ENCODE results near the gene TNRC6C.
"Not testable (repeated sequence)": the region's sequence is repeated elsewhere in the genome, so short reads cannot be mapped to it uniquely, and the experiment has no call there.

The TNRC6C gene

DNA sequence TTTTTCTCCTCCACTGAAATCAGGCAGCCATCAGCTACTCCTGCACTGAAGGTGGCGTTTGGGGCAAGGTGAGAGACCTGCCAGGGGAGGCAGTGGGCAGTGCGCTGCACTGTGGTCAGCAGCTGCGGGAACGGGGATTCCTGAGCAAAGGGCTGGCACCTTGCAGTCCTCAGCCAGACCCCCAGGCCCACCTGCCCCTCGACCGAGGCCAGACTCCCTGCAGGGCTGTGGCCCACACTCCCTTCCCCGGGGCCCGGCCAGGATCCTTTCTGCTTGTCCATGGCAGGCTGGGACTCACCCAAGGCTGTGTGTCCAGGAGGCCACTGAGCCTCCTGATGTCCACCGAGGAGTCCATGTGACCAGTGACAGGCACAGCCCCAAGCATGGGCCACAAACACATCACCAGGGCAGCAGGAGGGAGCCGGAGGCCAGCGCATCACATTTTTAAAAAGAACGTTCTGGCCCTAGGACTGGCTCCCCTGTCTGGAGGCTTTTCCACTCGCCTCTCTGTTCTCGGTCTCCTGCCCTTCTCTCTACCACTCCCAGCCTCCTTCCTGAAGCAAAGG lies 28.5 kb upstream of the TNRC6C start:
- DNase-seq (ENCODE audit: low read depth in 2 of 2, low spot score in 1 of 2): no peak

DNA sequence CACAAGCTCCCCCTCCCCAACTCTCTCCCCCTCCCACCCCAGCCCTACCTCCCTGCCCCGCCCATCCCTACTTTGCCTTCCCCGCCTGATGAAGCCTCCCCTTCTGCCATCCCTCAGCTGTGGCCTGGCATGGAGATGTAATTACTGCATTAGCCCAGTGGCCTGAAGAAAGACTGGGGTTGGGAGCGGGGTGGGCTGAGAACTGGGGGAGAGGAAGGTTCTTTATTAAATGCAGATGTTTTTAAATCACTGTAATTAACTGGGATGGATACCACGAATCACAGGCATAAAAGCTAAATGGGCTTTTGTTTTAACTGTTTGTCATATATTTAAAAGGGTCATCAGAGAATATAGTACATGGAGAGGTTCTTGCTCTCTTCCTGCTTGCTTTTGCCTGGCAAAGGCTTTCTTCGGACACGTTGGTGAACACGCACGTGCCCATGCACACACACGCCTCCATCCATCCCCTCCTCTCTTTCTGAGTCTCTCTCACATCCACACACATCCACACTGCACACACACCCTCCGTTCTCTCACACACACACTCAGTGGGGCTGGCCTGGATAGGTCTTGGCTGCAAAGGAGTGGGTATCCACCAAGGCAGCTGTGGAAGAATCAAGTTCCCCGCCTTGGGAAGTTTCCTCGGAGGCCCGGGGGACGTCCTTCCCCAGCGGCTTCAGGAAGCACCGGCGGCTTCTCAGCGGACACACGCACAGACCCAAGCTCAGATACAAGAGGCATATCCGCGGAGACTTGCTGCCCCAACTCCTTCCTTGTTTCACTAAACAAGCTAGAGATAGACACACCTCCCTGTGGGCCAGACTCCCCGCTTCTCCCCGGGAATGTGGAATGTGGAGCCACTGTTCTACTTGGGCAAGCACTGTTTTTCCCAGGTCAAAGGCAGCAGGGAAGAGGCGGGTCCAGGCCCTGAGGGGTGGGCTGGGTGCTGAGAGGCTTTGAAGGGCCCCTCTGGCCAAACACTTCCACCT lies 27.4 kb upstream of the TNRC6C start:
- DNase-seq (ENCODE audit: low read depth in 2 of 2, low spot score in 1 of 2): no peak

DNA sequence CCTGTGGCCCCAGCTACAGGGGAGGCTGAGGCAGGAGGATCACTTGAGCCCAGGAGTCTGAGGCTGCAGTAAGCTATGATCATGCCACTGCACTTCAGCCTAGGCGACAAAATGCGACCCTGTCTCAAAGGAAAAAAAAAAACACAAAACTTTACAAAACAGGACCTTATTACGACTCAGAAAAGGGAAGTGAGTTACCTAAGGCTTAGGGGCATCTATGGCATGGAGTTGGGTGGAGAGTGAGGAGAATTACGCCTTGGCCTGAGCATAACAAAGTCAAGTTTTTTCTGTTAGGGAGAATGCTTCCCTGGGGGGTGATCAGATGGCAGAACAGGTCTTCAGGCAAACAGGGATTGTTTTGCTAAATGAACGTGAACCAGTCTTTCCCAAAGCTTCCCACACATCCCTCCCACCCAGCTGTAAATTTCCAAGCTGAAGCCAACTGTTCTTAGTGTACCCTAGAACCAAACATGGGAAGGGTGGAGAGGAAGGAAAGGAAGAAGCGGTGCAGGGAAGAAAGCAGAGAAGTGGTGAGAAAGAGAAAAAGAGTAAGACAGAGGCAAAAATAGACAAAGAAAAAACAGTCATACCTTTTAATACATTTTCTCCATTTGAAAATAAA lies 24.6 kb upstream of the TNRC6C start:
- no peak for DNase-seq (ENCODE audit: low read depth in 2 of 2, low spot score in 1 of 2)

DNA sequence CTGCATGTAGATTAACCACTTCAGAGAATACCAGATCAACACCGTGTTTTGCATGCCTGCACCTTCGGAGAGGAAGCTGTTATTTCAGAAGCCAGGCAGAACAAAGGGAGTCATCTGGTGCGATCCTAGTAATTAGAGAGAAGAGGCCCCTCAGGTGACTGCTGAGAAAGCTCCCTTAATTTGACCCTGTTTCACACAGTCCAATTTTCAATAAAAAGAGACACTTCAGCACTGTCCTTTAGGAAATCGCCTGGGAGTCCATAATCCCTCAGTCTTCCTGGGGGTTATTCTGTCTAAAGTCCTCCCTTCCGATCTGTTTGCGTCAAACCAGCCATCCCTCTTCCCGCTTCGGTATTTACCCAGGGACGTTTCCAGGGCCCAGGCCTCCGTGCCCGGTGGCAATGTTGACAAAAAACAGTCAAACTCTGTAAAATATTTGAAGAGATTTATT lies 23.4 kb upstream of the TNRC6C start:
- no peak for DNase-seq (ENCODE audit: low read depth in 2 of 2, low spot score in 1 of 2)

DNA sequence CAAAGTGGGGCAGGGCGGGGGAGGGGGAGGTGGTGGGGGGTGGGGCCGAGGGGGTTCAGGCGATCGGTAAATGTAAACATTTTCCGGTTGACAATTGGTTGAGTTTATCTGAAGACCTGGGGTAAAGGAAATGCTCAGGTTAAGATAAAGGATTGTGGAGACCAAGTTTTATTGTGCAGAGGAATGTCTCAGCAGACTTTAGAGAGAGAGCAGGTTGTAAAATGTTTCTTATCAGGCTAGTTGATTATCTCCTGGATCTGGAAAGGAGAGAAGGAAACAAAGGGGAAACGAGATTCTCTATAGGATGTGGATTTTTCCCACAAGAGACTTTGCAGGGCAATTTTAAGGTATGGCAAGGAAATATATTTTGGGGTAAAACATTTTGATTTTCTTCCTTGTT lies 22.8 kb upstream of the TNRC6C start:
- not testable (repeated sequence) for DNase-seq (ENCODE audit: low read depth in 2 of 2, low spot score in 1 of 2)

DNA sequence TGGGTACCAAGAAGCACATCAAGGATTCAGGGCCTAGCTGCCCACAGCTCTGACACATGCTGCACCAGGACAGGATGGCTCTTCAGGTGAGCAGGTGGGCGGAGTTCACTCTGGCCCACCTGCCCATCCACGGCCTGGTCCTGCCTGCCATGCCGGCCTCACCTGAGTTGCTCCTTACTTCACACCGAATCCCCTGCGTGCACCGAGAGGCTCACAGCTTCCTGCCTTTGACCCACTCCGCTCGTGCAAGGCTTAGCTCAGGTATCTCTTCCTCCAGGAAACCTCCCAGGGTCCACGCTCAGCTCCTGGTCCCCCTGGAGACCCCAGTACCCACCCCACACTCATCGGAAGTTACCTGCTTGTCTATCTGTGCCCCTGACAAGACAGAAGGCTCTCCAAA lies 21.6 kb upstream of the TNRC6C start:
- no peak for DNase-seq (ENCODE audit: low read depth in 2 of 2, low spot score in 1 of 2)

- no peak for DNase-seq (ENCODE audit: low read depth in 2 of 2, low spot score in 1 of 2)
These were observed 17.5 kb upstream of the TNRC6C start for GRCh38 chr17:77941004-77941403.

DNA sequence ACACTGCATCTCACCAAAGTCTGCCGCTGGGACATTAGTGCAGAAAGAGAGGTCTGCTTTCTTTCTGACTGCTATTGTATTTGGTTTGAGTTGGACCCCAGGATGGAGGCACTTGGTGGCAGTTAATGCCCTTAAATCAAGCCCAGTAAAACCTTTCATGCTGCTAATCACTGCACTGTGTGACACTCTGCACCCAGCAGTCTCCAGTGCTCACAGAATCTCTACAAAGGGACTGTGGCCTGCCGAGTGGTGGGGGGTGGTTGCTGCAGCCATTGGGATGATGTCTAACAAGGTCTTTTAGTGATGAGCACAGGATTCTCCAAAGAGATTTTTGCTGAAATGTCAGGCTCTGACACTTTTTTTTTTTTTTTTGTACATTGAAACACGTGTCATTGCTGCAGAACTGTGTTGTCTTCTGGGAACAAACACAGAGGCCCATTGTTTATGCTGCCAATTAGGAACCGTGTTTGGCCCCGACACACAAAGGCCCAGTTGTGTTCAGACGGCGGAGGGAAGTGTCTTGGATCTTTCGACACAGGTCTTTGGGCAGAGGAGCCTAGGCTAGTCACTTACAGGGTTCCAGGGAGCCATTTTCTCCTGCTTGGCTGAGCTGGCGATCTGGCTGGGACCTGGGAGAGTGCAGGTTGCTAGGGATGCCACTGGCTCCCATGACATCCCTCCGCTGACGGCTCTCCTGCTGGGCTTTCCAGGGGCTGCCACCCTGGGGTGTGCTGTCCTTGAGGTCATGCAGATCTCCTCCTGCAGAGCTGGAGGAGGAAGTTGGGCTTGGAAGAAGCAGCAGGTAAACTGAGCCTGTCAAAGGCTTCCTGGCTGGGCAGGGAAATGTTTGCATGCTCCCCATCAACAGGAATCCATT lies 16.2 kb upstream of the TNRC6C start:
- DNase-seq (ENCODE audit: low read depth in 2 of 2, low spot score in 1 of 2): no peak

GRCh38 chr17:77943971-77944370 lies 14.5 kb upstream of the TNRC6C start:
- DNase-seq (ENCODE audit: low read depth in 2 of 2, low spot score in 1 of 2): no peak

- DNase-seq (ENCODE audit: low read depth in 2 of 2, low spot score in 1 of 2): no peak
These were observed 13.9 kb upstream of the TNRC6C start for GRCh38 chr17:77944390-77945222.

GRCh38 chr17:77946900-77947645 lies 11.4 kb upstream of the TNRC6C start:
- no peak for DNase-seq (ENCODE audit: low read depth in 2 of 2, low spot score in 1 of 2)

- no peak for DNase-seq (ENCODE audit: low read depth in 2 of 2, low spot score in 1 of 2)
These were observed 9.8 kb upstream of the TNRC6C start for GRCh38 chr17:77948690-77949114.

GRCh38 chr17:77951123-77951522 lies 7.4 kb upstream of the TNRC6C start:
- no peak for DNase-seq (ENCODE audit: low read depth in 2 of 2, low spot score in 1 of 2)

GRCh38 chr17:77952368-77952767 lies 6.1 kb upstream of the TNRC6C start:
- no peak for DNase-seq (ENCODE audit: low read depth in 2 of 2, low spot score in 1 of 2)

DNA sequence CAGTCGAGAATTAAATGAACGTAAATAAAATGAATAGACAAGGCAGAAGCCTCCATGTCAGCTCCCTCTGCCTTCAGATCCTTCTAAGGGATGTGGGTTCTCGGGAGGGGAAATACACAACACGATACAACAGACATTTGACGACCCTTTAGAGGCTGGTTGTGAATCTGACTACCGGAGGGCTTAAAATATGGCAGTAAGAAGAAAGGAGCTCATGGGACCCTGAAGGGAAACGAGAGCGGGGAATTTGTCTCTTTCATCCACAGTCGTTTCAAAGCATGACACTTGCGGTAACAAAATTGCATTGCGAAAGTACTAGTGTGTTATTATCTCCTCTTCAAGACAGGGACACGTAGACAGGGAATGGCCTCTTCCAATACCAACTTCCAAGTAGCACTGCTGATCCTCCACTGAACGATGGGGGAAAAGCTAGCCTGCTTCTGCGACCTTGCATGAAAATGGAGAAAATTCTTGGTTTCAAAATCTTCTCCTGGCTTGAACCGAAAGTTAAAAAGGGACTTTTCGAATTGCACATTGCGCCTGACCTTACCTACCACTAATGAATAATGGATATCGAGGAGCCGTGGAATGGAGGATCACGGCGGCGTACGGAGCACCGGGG lies 1.2 kb upstream of the TNRC6C start:
- DNase-seq (ENCODE audit: low read depth in 2 of 2, low spot score in 1 of 2): no peak

- no peak for DNase-seq (ENCODE audit: low read depth in 2 of 2, low spot score in 1 of 2)
These were observed 218 bp downstream of the TNRC6C start for GRCh38 chr17:77958716-77959125.

GRCh38 chr17:77959126-77959925 lies 823 bp downstream of the TNRC6C start:
- DNase-seq (ENCODE audit: low read depth in 2 of 2, low spot score in 1 of 2): no peak

DNA sequence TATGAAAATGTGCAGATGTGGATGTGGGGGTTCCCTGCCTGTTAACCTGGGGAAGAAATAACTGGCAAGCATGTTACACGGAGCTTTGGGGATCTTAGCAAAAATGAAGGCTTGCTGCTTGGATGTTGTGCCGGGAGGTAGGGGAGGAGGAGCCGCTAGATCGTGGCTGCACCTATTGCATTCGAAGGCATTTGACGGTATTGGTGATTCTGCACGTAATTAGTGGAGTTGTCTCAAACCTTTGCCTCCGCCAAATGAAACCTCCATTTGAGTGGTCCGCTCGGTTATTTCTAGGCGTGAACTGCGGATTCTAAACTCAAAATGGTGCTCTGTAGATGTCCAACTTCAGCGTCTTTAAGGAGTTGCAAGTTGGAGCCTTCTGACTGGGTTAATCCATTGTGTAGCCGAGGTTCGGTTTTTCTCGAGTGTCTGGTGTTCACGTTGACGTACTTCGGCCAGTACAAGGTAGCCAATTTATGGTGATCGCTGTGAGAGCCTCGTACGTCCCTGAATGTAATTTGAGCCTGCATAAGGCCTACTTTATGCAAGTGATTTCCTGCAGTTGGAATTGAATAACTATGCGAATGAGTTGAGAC lies 1.5 kb downstream of the TNRC6C start:
- DNase-seq (ENCODE audit: low read depth in 2 of 2, low spot score in 1 of 2): no peak
